ENCODE results near the gene TUBA3C.
"Not testable (repeated sequence)": the region's sequence is repeated elsewhere in the genome, so short reads cannot be mapped to it uniquely, and the experiment has no call there.

- not testable (repeated sequence) for TF ChIP-seq TCF7L2 (IDR thresholded peaks at IDR 0.05; ENCODE audit: borderline replicate concordance, low read depth, low read length); ZBTB7A (tag by site-specific recombination; IDR thresholded peaks at IDR 0.05; ENCODE audit: low read depth); ZNF121 (tag by site-specific recombination; IDR thresholded peaks at IDR 0.05); CTCF (tag by site-specific recombination; IDR thresholded peaks at IDR 0.05)
Measured at GRCh38 chr13:19189911-19190310, 8.3 kb upstream of the TUBA3C start.

Data from HEK293 (cell line).